GM12878 (cell line): ENCODE results near the gene IQGAP2. TPM values are rescaled to one million over a fixed set of nuclear protein-coding genes. Genes with fewer than 3 reads are reported as not detected.

ENCODE experiments used
- ATAC-seq: fragments of 200-7000 bp; cut with Tn5 transposase; 3 replicates; pipeline ENCODE4 v1.9.1; 2020; ENCODE audit warnings: mild to moderate bottlenecking, moderate library complexity
- BruUV-seq: library from RNA; stranded (reverse); fragments of 400-500 nt; replicated peaks from 2 replicates; lab custom pipeline; 2021; lab: Mats Ljungman, UMichigan
- CTCF ChIA-PET: fragments of 300-600 bp; sonication (Branson Sonifier 250); formaldehyde crosslinking; extraction: SDS; loops from one replicate; lab custom pipeline; 2021; ENCODE audit warnings: inconsistent platforms; lab: Yijun Ruan, JAX
- POLR2A ChIA-PET: fragments of 350-600 bp; formaldehyde crosslinking; extraction: SDS; loops from one replicate; lab custom pipeline; 2021; ENCODE audit warnings: inconsistent platforms; lab: Charles Lee
- RAD21 ChIA-PET: fragments of 300-600 bp; sonication (Branson Sonifier 250); formaldehyde crosslinking; loops from one replicate; lab custom pipeline; 2023; ENCODE audit warnings: antibody characterized with exemption; ENCODE audit not compliant: unreplicated experiment; lab: Charles Lee
- SMC1A ChIA-PET: fragments of 300-600 bp; sonication (Branson Sonifier 250); formaldehyde crosslinking; loops from one replicate; lab custom pipeline; 2023; ENCODE audit not compliant: unreplicated experiment, uncharacterized antibody; lab: Charles Lee
- DNase-seq: peaks from one replicate; pipeline ENCODE4 v3.0.0-alpha.2; 2011; ENCODE audit warnings: low read depth, low spot score
- FAIRE-seq: peaks from 3 replicates; lab custom pipeline; 2011; peaks lifted over from hg19 to GRCh38; lab: Jason Lieb, UNC
- H2AFZ ChIP-seq: 2 replicates; pipeline ENCODE4 v1.6.0; 2011; ENCODE audit warnings: low read depth, low read length, control low read depth; ENCODE audit not compliant: control insufficient read depth
- H3K27ac ChIP-seq: 2 replicates; pipeline ENCODE4 v1.5.1; 2011; ENCODE audit warnings: control low read depth; ENCODE audit not compliant: control insufficient read depth, insufficient read depth
- H3K27me3 ChIP-seq, 2 experiments: replicated peaks in 1 of 2; 2 replicates each; pipeline versions ENCODE4 v1.6.0 to v1.6.1; 2011; ENCODE audit warnings: low read length in 1 of 2; ENCODE audit not compliant: control insufficient read depth in 2 of 2, insufficient read depth in 2 of 2
- H3K36me3 ChIP-seq, 2 experiments: 2 replicates each; pipeline ENCODE4 v1.5.1; 2011; ENCODE audit warnings: low read length in 1 of 2; ENCODE audit not compliant: control insufficient read depth in 2 of 2, insufficient read depth in 2 of 2
- H3K4me1 ChIP-seq: 2 replicates; pipeline ENCODE4 v1.6.1; 2011; ENCODE audit warnings: mild to moderate bottlenecking, low read length, moderate library complexity, mixed read lengths; ENCODE audit not compliant: control insufficient read depth, insufficient read depth
- H3K4me2 ChIP-seq: 2 replicates; pipeline ENCODE4 v1.6.0; 2011; ENCODE audit warnings: control low read depth; ENCODE audit not compliant: control insufficient read depth, insufficient read depth
- H3K4me3 ChIP-seq: fragments of 200-600 bp; sonication (generic); 2 replicates; pipeline ENCODE4 v1.5.1; 2016
- H3K79me2 ChIP-seq: 2 replicates; pipeline ENCODE4 v1.6.0; 2011; ENCODE audit warnings: low read length; ENCODE audit not compliant: control insufficient read depth, insufficient read depth
- H3K9ac ChIP-seq: 2 replicates; pipeline ENCODE4 v1.8.0; 2011; ENCODE audit warnings: low read length, control low read depth, mixed read lengths; ENCODE audit not compliant: control insufficient read depth, insufficient read depth
- H3K9me3 ChIP-seq: replicated peaks from 3 replicates; pipeline ENCODE4 v1.5.1; 2011; ENCODE audit warnings: mild to moderate bottlenecking, low read length; ENCODE audit not compliant: control insufficient read depth, insufficient read depth
- H4K20me1 ChIP-seq: 2 replicates; pipeline ENCODE4 v1.6.0; 2011; ENCODE audit not compliant: control insufficient read depth, insufficient read depth
- ATF2 ChIP-seq: IDR thresholded peaks from 2 replicates; pipeline ENCODE4 v1.6.1; 2012; ENCODE audit warnings: low read length, inconsistent platforms
- ATF7 ChIP-seq: fragments of 450-650 bp; IDR thresholded peaks from 2 replicates; pipeline ENCODE4 v1.6.1; 2016; ENCODE audit warnings: low read depth, mild to moderate bottlenecking
- HCFC1 ChIP-seq: fragments of 150-350 bp; IDR thresholded peaks from 2 replicates; pipeline ENCODE4 v1.6.1; 2014; ENCODE audit warnings: low read length
- KDM1A ChIP-seq: fragments of 200-600 bp; sonication (generic); IDR thresholded peaks from 2 replicates; pipeline ENCODE4 v1.6.1; 2016; ENCODE audit warnings: borderline replicate concordance
- MYB ChIP-seq: fragments of 150-350 bp; IDR thresholded peaks from 2 replicates; pipeline ENCODE4 v1.6.1; 2014; ENCODE audit warnings: mild to moderate bottlenecking, low read depth, low read length, borderline replicate concordance
- NFYB ChIP-seq: IDR thresholded peaks from 2 replicates; pipeline ENCODE4 v1.6.1; 2011; ENCODE audit warnings: low read depth, mild to moderate bottlenecking, low read length, improper control_type of control experiment, moderate library complexity; ENCODE audit not compliant: insufficient read depth
- RAD51 ChIP-seq: fragments of 450-650 bp; IDR thresholded peaks from 2 replicates; pipeline ENCODE4 v1.6.1; 2016; ENCODE audit warnings: moderate library complexity, mild to moderate bottlenecking, inconsistent platforms
- RBBP5 ChIP-seq: fragments of 200-600 bp; sonication (generic); conservative IDR thresholded peaks from 2 replicates; pipeline ENCODE4 v1.6.1; 2016
- RELB ChIP-seq: fragments of 450-650 bp; IDR thresholded peaks from 2 replicates; pipeline ENCODE4 v1.6.1; 2017; ENCODE audit warnings: low read depth, mild to moderate bottlenecking, moderate library complexity
- SMAD5 ChIP-seq: IDR thresholded peaks from 2 replicates; pipeline ENCODE4 v1.6.1; 2016; ENCODE audit warnings: antibody characterized with exemption, low read depth
- ZNF274 ChIP-seq: IDR thresholded peaks from one replicate; pipeline ENCODE4 v1.8.0; 2011; ENCODE audit not compliant: insufficient read length, insufficient read depth
- ZNF384 ChIP-seq: IDR thresholded peaks from 2 replicates; pipeline ENCODE4 v1.6.1; 2012; ENCODE audit warnings: low read depth, mild to moderate bottlenecking, low read length, improper control_type of control experiment, borderline replicate concordance
- ZNF592 ChIP-seq: fragments of 450-650 bp; IDR thresholded peaks from 2 replicates; pipeline ENCODE4 v1.6.1; 2017; ENCODE audit warnings: mild to moderate bottlenecking, moderate library complexity
- ZNF622 ChIP-seq: fragments of 450-650 bp; IDR thresholded peaks from 2 replicates; pipeline ENCODE4 v1.6.1; 2017; ENCODE audit warnings: mild to moderate bottlenecking, inconsistent platforms
- WGBS: methylation state at CpG from one replicate; pipeline ENCODE4 v1.1.6; 2016; ENCODE audit warnings: low lambda C conversion rate; ENCODE audit not compliant: insufficient replicate concordance, insufficient coverage; ENCODE audit errors: missing lambda C conversion rate; 5-methylcytosine and 5-hydroxymethylcytosine counted together
- in situ Hi-C: fragments of 300-500 bp; cut with MboI; formaldehyde crosslinking; loops from 9 replicates; pipeline ENCODE4 v1.14.3; 2018; ENCODE audit warnings: mixed read lengths
- intact Hi-C: fragments of 100-400 bp; cut with micrococcal nuclease; formaldehyde crosslinking; loops from one replicate; pipeline ENCODE4 v1.14.2; 2022; ENCODE audit not compliant: unreplicated experiment
- polyA plus RNA-seq, 11 experiments: library from polyadenylated mRNA; depleted of rRNA in 4 of 11; unstranded in 6 of 11; stranded (reverse) in 5 of 11; fragments of >200 nt; fragmentation: Nextera tagmentation in 4 of 11; fragmentation: Illumina TruSeq in 1 of 11; extraction: Ambion mirVana in 4 of 11; extraction: Trizol in 1 of 11; gene quantifications; 1 replicate in 1 of 11; 2 replicates in 10 of 11; pipeline versions ENCODE4 v1.2.1 to v1.2.3, GENCODE V29; 2011 to 2016; ENCODE audit warnings: inconsistent platforms in 2 of 11, missing spikeins in 2 of 11, low read depth in 1 of 11
- total RNA-seq, 4 experiments: library from RNA; depleted of rRNA in 3 of 4; stranded (reverse); fragments of >200 nt in 3 of 4; fragmentation: Illumina TruSeq in 1 of 4; extraction: Trizol in 1 of 4; gene quantifications; 2 replicates each; pipeline versions ENCODE4 v1.2.1 to v1.2.3, GENCODE V29; 2013 to 2021

The IQGAP2 gene
- total and polyA plus RNA-seq, 10 of the 15 experiments (the other 5 are each of a cell fraction or from before 2014, with no cell fraction given), result 14.5 to 41.4 (median 21.8) TPM

GRCh38 chr5:76367623-76368371, 35.3 kb upstream of the IQGAP2 start:
- DNase-seq, result peak; percentile 44
- Histone ChIP-seq H2AFZ (peak overlapping the region; percentile 37), H3K4me2 (no peak overlapping the region), H3K27ac (0 out of 2 replicates have a peak overlapping the region, but pooled peaks have one; percentile 18), H3K36me3 (no peaks in the 10 kb centered on the region), H3K4me3 (no peak overlapping the region), H3K27me3 (no peaks in the 10 kb centered on the region), H3K4me1 (peaks cover 3% of the 10 kb centered on the region; the same call in 1 of the 2 replicates), H3K79me2 (no peaks in the 10 kb centered on the region), H3K9ac (no peak overlapping the region), H4K20me1 (no peaks in the 10 kb centered on the region), H3K9me3 (no peaks in the 10 kb centered on the region)
- no peak for TF ChIP-seq ZNF274
- TF ChIP-seq ATF7, result 0 out of 2 replicates have a peak, but pooled peaks have one; percentile 22
- TF ChIP-seq RELB, result peak; percentile 40; the same call in 1 of the 2 replicates
- TF ChIP-seq RAD51, result peak; percentile 60
- TF ChIP-seq MYB, result no peak
- no peak for TF ChIP-seq ATF2
- TF ChIP-seq RBBP5, result no peak
- no peak for TF ChIP-seq ZNF384
- TF ChIP-seq SMAD5, result no peak
- no peak for TF ChIP-seq KDM1A
- TF ChIP-seq ZNF622, result no peak
- no peak for TF ChIP-seq ZNF592
- peak; percentile 71 for TF ChIP-seq NFYB
- TF ChIP-seq HCFC1, result no peak
- no TSS peak for BruUV-seq
- SMC1A ChIA-PET, result no interaction called here
- RAD21 ChIA-PET, result no interaction called here
- CTCF ChIA-PET, result no interaction called here
- POLR2A ChIA-PET, result no interaction called here
- ATAC-seq, result peak; percentile 89
- in situ Hi-C loops (no loop called here), intact Hi-C loops (no loop called here)
- WGBS, result 81% methylated on average over 6 of the region's 6 CpGs
- peak; percentile 64 for FAIRE-seq
